Vagina (tissue), 2 donors: Measurements from ENCODE around the gene PEMT.

Experiments
- CTCF ChIP-seq, 3 experiments: fragments of 450-650 bp in 2 of 3; fragments of 200-600 bp in 1 of 3; sonication (generic) in 1 of 3; IDR thresholded peaks; one replicate each; pipeline ENCODE4 v1.5.1; 2017 to 2019; ENCODE audit warnings: antibody characterized with exemption in 3 of 3, mild to moderate bottlenecking in 2 of 3, moderate library complexity in 2 of 3
- POLR2A ChIP-seq, 2 donors: fragments of 450-650 bp; IDR thresholded peaks; one replicate each; pipeline ENCODE4 v1.6.1; 2017; ENCODE audit warnings: antibody characterized with exemption in 2 of 2, mild to moderate bottlenecking in 2 of 2, moderate library complexity in 2 of 2

GRCh38 chr17:17456251-17456650, 135.3 kb downstream of the PEMT start:
- TF ChIP-seq CTCF (IDR thresholded peaks at IDR 0.05) (no peak), POLR2A (IDR thresholded peaks at IDR 0.05) (no peak)
